CD1c-positive myeloid dendritic cell (primary cell): ENCODE data around the gene MTHFD2L.

ENCODE experiments used
- DNase-seq: peaks from one replicate; pipeline ENCODE4 v3.0.0-alpha.2; 2016; ENCODE audit errors: extremely low spot score

The MTHFD2L gene

DNA sequence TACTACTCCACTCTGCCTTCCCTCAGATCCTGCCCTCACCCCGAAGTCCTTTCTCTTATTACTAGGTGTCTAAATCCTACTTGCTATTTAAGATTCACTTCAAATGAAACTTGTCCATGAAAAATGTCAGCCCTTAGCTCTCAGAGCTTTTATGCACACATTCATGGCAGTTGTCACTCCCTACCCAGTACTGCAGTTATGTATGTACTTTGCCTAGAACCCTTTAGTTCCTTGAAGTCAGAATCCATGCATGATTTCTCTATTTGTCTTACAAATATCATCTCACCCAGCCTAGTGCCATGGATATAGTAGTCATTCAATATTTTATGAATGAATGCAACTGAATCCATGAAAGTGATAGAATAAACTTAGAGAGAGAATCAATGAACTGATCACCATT lies 147.1 kb downstream of the MTHFD2L start:
- no peak for DNase-seq

GRCh38 chr4:74307170-74307569 lies 149.3 kb downstream of the MTHFD2L start:
- DNase-seq = no peak

- DNase-seq = no peak
These were observed 150.3 kb downstream of the MTHFD2L start, which contains the start of gene EPGN for GRCh38 chr4:74308215-74308614. Gene EPGN (plus strand): TSS chr4:74308470. CDS start chr4:74308534, 64 bp downstream.

GRCh38 chr4:74309223-74309622 lies 151.3 kb downstream of the MTHFD2L start:
- DNase-seq = no peak

GRCh38 chr4:74311696-74312313 lies 153.9 kb downstream of the MTHFD2L start:
- peak; percentile 61 for DNase-seq

DNA sequence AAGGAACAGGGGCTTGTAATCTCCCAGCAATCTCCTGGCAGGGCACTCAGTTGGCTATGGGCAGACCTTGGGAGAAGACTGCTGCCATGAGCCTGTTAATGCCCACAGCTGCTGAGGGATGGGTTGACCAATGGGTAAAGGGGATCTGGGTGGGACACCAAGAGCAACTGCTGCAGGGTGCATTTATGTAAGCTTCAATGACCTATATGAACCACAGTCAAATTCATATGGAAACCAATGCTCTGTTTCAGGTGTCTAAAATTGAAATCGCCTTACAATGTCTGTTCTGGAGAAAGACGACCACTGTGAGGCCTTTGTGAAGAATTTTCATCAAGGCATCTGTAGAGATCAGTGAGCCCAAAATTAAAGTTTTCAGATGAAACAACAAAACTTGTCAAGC lies 156.4 kb downstream of the MTHFD2L start:
- no peak for DNase-seq

DNA sequence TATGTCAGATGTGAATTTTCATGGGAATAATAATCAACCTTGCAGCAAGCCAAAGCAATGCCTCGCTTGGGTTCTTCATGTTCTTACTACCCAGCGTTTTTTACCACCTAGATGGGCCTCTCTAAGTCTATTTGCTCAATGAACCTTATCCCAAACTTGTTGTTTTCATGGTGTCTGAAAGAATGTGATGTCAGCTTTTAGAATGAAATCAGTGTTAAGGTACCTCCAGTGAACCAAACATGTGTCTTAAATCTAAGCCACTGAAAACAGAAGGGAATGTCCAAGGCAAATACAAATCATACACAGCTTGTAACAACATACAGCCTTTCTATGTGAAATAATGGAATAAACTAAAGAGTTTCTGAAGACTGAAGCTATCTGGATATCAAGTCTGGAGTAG lies 157.0 kb downstream of the MTHFD2L start:
- DNase-seq = no peak

- DNase-seq = no peak
These were observed 157.5 kb downstream of the MTHFD2L start for GRCh38 chr4:74315376-74315775.

DNA sequence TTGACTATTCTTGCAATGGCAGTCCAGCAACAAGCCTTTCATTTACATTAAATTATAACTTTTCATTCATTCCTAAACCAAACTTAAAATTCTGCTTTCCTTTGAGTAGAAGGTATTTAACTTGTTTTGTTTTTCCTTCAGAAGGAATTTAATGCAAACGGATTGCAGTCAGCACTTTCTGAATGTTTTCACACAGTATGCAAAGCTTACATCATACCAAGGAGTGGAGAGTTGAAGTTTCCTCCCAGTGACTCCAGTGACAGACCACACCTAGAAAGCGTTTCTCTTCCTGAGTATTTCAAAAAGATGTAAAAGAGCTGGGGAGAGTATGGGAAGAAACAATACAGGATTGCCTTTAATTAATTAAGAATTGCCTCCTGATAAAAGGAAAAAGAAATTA lies 158.5 kb downstream of the MTHFD2L start:
- DNase-seq = no peak

DNA sequence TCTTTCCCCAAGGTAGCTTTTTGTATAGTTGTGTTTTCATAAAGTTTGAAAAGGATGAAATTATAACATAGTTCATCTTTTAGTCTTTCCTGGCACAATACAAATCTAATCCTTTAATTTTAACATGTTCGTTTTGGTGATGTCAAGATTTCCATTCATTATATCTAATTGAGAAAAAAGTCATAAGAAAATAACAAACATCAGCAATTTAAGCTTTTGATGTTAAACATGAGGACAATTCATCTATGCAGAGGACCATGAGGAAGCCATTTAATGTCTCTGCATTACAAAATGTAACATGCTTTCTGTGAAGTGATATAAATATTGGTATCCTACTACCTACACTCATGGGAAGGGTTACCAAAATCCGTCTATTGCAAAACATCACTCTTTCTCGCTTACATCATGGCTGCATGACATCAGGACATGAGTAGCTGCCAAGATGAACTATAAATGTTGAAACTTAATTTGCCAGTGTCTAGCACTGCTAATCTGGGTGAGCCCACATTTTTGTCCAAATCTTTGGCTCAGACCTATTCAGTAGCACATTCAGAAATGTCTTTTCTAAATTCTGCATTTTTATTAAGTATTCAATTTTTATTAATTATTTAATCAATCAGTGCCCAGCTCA lies 159.8 kb downstream of the MTHFD2L start:
- DNase-seq = no peak

DNA sequence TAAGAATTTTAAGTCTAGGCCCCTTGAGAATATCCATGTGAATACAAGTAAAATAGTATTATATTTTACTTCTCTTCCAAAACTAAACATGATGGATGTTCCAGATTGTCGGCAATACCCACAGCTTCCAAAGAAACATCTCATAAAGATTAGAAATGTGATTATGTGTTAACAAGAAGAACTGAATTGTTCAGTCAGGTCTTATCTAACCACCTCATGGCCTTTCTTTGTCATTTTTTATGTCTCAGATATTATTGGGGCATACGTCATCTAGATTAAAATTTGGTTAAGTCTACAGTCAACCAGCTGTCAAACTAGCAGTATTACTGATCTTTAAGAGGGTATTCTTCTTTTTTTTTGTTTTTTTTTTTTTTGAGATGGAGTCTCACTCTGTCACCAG lies 160.4 kb downstream of the MTHFD2L start:
- no peak for DNase-seq

- no peak for DNase-seq
These were observed 161.6 kb downstream of the MTHFD2L start for GRCh38 chr4:74319470-74319869.

DNA sequence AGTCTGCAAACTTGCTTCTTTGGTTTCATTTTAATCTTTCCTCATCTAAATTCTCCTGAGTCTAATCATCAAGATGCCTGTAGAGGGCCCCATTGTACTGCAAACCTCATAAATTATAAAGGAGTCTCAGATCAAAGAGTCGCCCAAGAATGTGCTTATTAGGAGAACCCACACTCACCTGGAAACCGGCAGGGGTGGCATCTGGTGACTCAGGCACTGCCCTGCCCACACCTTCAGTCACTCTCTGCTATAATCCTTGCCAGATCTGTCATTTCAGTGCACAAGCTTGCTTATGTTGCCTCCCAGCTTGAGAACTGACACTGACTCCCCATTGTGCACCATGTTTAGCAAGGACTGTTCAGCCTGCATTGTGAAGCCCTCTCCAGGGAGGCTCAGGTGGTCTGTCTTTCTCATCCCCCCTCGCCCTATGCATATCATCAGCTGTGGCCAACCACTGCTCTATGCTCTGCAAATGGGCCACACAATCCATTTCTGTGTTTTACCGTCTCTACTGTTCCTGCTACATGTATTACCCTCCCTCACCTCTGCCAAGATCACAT lies 162.7 kb downstream of the MTHFD2L start:
- peak; percentile 75 for DNase-seq

DNA sequence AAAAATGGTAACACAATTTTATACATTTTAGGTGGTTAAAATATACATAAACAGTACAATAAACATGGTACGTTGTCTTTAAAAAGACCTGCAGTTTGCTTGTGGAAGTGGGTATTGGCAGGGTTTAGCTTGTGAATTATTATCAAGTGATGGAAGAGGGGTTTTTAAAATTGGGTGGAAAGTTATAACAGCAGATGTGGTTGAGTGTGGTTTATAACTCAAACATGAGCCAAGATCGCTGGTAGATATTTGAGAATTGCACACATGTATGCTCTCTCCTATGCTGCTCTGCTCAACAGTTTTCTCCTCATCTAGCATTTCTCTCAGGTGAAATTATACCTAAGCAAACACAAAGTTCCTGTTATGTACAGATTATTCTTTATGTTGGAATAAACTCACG lies 164.4 kb downstream of the MTHFD2L start:
- no peak for DNase-seq

DNA sequence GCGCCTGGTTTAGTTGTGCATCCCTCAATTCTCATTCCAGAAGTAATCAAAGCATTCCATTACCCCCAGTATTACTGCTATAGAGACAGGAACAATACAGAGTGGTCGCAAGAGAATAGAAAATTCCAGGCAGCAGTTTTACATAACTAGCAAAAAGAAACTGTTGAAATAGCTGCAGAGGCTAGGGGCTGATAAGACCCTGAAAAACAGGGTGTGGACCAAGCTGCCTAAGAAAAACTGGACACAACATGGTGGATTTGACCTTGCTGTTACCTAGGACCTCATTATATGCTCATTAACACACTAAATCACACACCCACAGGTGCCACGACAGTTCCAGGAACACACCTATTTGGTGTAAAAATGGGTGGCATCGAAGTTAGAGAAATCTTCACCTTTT lies 165.7 kb downstream of the MTHFD2L start:
- no peak for DNase-seq

DNA sequence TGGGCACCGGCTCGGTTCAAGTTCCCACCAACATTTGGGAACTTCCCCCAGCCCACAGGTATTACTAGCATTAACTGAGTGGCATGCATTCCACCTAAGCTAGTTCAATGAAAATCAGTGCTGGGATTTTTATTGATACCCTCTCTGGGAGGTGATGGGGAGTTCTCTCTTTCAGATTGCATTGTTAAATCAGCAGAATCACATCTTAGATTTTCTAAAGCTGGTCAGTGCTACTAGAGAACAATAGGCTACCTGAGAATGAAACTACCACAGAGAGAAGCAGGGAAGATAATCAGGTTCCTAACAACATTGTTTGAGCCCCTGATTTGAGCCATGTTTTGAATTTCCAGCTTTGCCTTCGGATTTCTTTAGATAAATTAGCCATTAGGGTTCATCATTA lies 166.3 kb downstream of the MTHFD2L start:
- no peak for DNase-seq

DNA sequence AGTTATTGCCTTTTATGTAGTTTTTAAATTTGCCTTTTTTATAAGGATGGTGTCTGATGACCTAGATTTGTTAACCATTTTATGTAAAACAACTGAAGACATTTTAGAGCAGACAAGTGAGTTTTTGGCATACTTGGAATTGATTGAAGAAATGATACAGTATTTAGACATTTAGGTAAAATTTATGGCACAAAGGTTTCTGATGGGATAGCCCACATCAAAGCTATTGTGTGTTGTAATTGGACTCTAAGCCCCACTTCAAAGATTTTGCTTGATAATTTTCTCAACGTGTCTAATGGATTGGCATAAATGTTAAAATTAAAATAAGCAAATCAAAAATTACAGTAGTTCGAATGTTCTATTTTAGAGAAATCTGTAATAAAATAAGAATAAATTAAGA lies 168.0 kb downstream of the MTHFD2L start:
- no peak for DNase-seq

- DNase-seq = peak; percentile 52
These were observed 169.8 kb downstream of the MTHFD2L start for GRCh38 chr4:74327762-74328161.

DNA sequence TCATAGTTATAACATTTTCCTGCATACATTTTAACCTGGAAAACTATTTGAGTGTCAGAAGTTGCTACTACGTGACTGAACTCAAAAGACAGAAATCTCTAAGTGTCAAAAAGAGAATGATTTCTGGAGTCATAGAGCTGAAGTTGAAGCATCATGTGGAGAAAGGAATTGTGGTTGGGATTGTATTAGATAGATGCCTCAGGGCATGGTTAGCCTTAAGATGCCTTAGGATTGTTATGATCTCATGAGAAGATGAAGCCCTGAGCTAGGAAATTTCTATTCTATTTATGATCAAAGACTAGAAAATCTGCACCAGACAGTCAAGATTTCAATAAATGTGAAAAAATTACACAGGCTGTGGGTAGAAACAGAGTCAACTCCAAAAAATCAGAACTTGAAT lies 170.6 kb downstream of the MTHFD2L start:
- no peak for DNase-seq

DNA sequence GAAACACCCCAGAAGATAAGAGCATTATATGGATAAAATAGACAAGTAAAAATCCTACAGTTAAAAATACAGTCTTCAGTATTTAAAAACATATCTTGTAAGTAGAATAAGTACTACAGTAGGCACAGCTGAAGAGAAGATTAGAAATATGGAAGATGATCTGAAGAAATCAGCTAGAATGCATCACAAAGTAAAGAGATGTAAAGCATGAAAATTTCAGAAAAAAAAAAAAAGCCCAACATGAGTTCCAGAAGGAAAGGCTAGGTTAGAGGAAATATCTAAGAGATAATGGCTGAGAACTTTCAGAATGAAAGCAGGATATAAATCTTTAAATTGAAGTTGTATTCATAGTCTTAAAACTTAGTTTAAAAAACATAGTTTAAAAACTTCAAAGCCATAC lies 171.4 kb downstream of the MTHFD2L start:
- DNase-seq = no peak

DNA sequence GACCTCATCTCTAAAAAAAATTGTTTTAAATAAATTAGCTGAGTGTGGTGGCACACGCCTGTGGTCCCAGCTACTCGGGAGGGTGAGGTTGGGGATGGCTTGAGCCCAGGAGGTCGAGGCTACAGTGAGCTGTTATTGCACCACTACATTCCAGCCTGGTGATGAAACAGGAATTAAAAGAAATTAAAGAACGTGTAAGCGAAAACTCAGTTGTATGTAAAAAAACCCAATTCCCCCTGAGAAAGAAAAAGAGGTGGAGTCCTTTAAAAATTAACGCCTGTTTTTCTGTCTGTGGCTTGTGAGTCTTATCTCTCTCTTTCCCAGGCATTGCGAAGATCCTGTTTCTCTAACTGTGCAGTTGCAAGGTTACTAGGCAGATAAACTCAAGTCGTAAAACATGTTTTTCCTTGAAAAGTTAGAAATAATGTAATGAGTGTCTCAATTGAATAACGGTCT lies 172.4 kb downstream of the MTHFD2L start:
- DNase-seq = peak; percentile 30

GRCh38 chr4:74331252-74331651 lies 173.3 kb downstream of the MTHFD2L start:
- no peak for DNase-seq

DNA sequence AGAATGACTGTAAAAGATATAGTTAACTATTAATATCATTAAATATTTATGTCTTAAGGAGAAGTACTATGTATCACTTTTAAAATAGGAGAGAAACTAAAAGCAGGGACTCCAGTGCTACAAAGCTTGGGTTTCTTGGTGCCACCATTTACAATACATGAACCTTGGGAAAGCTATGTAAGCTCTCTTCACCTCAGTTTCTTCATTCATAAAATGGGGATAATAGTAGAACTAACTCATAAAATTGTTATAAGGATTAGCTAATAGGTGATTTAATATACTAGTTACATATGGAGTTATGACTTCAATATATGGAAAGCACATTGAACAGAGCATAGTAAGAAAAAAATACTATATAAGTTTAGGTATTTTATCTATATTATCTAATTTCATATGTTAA lies 174.0 kb downstream of the MTHFD2L start:
- no peak for DNase-seq
